ENCODE results near the gene MAPKAP1.

The MAPKAP1 gene

GRCh38 chr9:125537442-125538091 lies 169.4 kb downstream of the MAPKAP1 start:
- no peaks in the 10 kb centered on the region for H3K9me3 Mint-ChIP-seq
- no peaks in the 10 kb centered on the region for H3K27me3 Mint-ChIP-seq
- DNase-seq (ENCODE audit: low spot score in 2 of 2): no peak
- peak overlapping the region; percentile 3 for H3K27ac Mint-ChIP-seq (ENCODE audit: low read depth)
- peaks cover 6% of the 10 kb centered on the region for H3K36me3 Mint-ChIP-seq (ENCODE audit: insufficient read depth)
- ATAC-seq (replicated peaks; ENCODE audit: extremely low read depth, poor library complexity, severe bottlenecking): no peak
- H3K4me3 Mint-ChIP-seq: no peak overlapping the region
- H3K4me1 Mint-ChIP-seq: peaks cover 9% of the 10 kb centered on the region

GRCh38 chr9:125536776-125537175 lies 170.2 kb downstream of the MAPKAP1 start:
- Mint-ChIP-seq H3K4me1 (peaks cover 13% of the 10 kb centered on the region), H3K27me3 (no peaks in the 10 kb centered on the region), H3K36me3 (ENCODE audit: insufficient read depth) (peaks cover 6% of the 10 kb centered on the region), H3K27ac (ENCODE audit: low read depth) (no peak overlapping the region), H3K9me3 (no peaks in the 10 kb centered on the region), H3K4me3 (no peak overlapping the region)
- no peak for ATAC-seq (replicated peaks; ENCODE audit: extremely low read depth, poor library complexity, severe bottlenecking)
- DNase-seq (ENCODE audit: low spot score in 2 of 2): no peak

- Mint-ChIP-seq H3K9me3 (no peaks in the 10 kb centered on the region), H3K4me3 (no peak overlapping the region), H3K27me3 (no peaks in the 10 kb centered on the region), H3K4me1 (peaks cover 13% of the 10 kb centered on the region), H3K27ac (ENCODE audit: low read depth) (no peak overlapping the region), H3K36me3 (ENCODE audit: insufficient read depth) (peaks cover 6% of the 10 kb centered on the region)
- DNase-seq (ENCODE audit: low spot score in 2 of 2): no peak
- no peak for ATAC-seq (replicated peaks; ENCODE audit: extremely low read depth, poor library complexity, severe bottlenecking)
These were observed 170.7 kb downstream of the MAPKAP1 start for GRCh38 chr9:125536167-125536772.

GRCh38 chr9:125534971-125535701 lies 171.9 kb downstream of the MAPKAP1 start:
- H3K36me3 Mint-ChIP-seq (ENCODE audit: insufficient read depth): peaks cover 4% of the 10 kb centered on the region
- no peak overlapping the region for H3K4me3 Mint-ChIP-seq
- ATAC-seq (replicated peaks; ENCODE audit: extremely low read depth, poor library complexity, severe bottlenecking) (no peak), DNase-seq (ENCODE audit: low spot score in 2 of 2) (no peak)
- H3K4me1 Mint-ChIP-seq: peaks cover 13% of the 10 kb centered on the region
- H3K27ac Mint-ChIP-seq (ENCODE audit: low read depth): no peak overlapping the region
- H3K9me3 Mint-ChIP-seq: no peaks in the 10 kb centered on the region
- no peaks in the 10 kb centered on the region for H3K27me3 Mint-ChIP-seq

- Mint-ChIP-seq H3K9me3 (no peaks in the 10 kb centered on the region), H3K4me1 (peaks cover 18% of the 10 kb centered on the region), H3K27me3 (no peaks in the 10 kb centered on the region), H3K4me3 (no peak overlapping the region), H3K36me3 (ENCODE audit: insufficient read depth) (no peaks in the 10 kb centered on the region), H3K27ac (ENCODE audit: low read depth) (no peak overlapping the region)
- no peak for ATAC-seq (replicated peaks; ENCODE audit: extremely low read depth, poor library complexity, severe bottlenecking)
- no peak for DNase-seq (ENCODE audit: low spot score in 2 of 2)
These were observed 174.0 kb downstream of the MAPKAP1 start for GRCh38 chr9:125532812-125533594.

GRCh38 chr9:125532412-125532811 lies 174.6 kb downstream of the MAPKAP1 start:
- no peak for ATAC-seq (replicated peaks; ENCODE audit: extremely low read depth, poor library complexity, severe bottlenecking)
- peaks cover 18% of the 10 kb centered on the region for H3K4me1 Mint-ChIP-seq
- DNase-seq (ENCODE audit: low spot score in 2 of 2): no peak
- no peaks in the 10 kb centered on the region for H3K36me3 Mint-ChIP-seq (ENCODE audit: insufficient read depth)
- H3K27me3 Mint-ChIP-seq: no peaks in the 10 kb centered on the region
- no peaks in the 10 kb centered on the region for H3K9me3 Mint-ChIP-seq
- no peak overlapping the region for H3K4me3 Mint-ChIP-seq
- no peak overlapping the region for H3K27ac Mint-ChIP-seq (ENCODE audit: low read depth)

GRCh38 chr9:125529589-125530515 lies 177.2 kb downstream of the MAPKAP1 start:
- H3K27ac Mint-ChIP-seq (ENCODE audit: low read depth): peak overlapping the region; percentile 23
- no peaks in the 10 kb centered on the region for H3K27me3 Mint-ChIP-seq
- no peak overlapping the region for H3K4me3 Mint-ChIP-seq
- H3K36me3 Mint-ChIP-seq (ENCODE audit: insufficient read depth): peaks cover 1% of the 10 kb centered on the region
- peaks cover 19% of the 10 kb centered on the region for H3K4me1 Mint-ChIP-seq
- ATAC-seq (replicated peaks; ENCODE audit: extremely low read depth, poor library complexity, severe bottlenecking) (no peak), DNase-seq (ENCODE audit: low spot score in 2 of 2) (no peak)
- H3K9me3 Mint-ChIP-seq: no peaks in the 10 kb centered on the region

- Mint-ChIP-seq H3K4me1 (peaks cover 19% of the 10 kb centered on the region), H3K27me3 (no peaks in the 10 kb centered on the region), H3K27ac (ENCODE audit: low read depth) (no peak overlapping the region), H3K4me3 (no peak overlapping the region), H3K36me3 (ENCODE audit: insufficient read depth) (peaks cover 1% of the 10 kb centered on the region), H3K9me3 (no peaks in the 10 kb centered on the region)
- ATAC-seq (replicated peaks; ENCODE audit: extremely low read depth, poor library complexity, severe bottlenecking): no peak
- no peak for DNase-seq (ENCODE audit: low spot score in 2 of 2)
These were observed 177.9 kb downstream of the MAPKAP1 start for GRCh38 chr9:125529107-125529506.

- H3K27me3 Mint-ChIP-seq: no peaks in the 10 kb centered on the region
- H3K4me1 Mint-ChIP-seq: peaks cover 31% of the 10 kb centered on the region
- peaks cover 1% of the 10 kb centered on the region for H3K36me3 Mint-ChIP-seq (ENCODE audit: insufficient read depth)
- DNase-seq (ENCODE audit: low spot score in 2 of 2): no peak
- no peak overlapping the region for H3K4me3 Mint-ChIP-seq
- no peak overlapping the region for H3K27ac Mint-ChIP-seq (ENCODE audit: low read depth)
- ATAC-seq (replicated peaks; ENCODE audit: extremely low read depth, poor library complexity, severe bottlenecking): no peak
- no peaks in the 10 kb centered on the region for H3K9me3 Mint-ChIP-seq
These were observed 179.5 kb downstream of the MAPKAP1 start for GRCh38 chr9:125527471-125528002.

- Mint-ChIP-seq H3K36me3 (ENCODE audit: insufficient read depth) (peaks cover 1% of the 10 kb centered on the region), H3K4me1 (peaks cover 37% of the 10 kb centered on the region), H3K27me3 (no peaks in the 10 kb centered on the region), H3K4me3 (no peak overlapping the region), H3K27ac (ENCODE audit: low read depth) (no peak overlapping the region), H3K9me3 (no peaks in the 10 kb centered on the region)
- no peak for DNase-seq (ENCODE audit: low spot score in 2 of 2)
- ATAC-seq (replicated peaks; ENCODE audit: extremely low read depth, poor library complexity, severe bottlenecking): no peak
These were observed 180.9 kb downstream of the MAPKAP1 start for GRCh38 chr9:125525921-125526631.

- H3K4me3 Mint-ChIP-seq: no peak overlapping the region
- H3K27ac Mint-ChIP-seq (ENCODE audit: low read depth): no peak overlapping the region
- DNase-seq (ENCODE audit: low spot score in 2 of 2) (no peak), ATAC-seq (replicated peaks; ENCODE audit: extremely low read depth, poor library complexity, severe bottlenecking) (no peak)
- no peaks in the 10 kb centered on the region for H3K9me3 Mint-ChIP-seq
- no peaks in the 10 kb centered on the region for H3K27me3 Mint-ChIP-seq
- peaks cover 36% of the 10 kb centered on the region for H3K4me1 Mint-ChIP-seq
- peaks cover 3% of the 10 kb centered on the region for H3K36me3 Mint-ChIP-seq (ENCODE audit: insufficient read depth)
These were observed 182.2 kb downstream of the MAPKAP1 start for GRCh38 chr9:125524583-125525355.

All from central memory CD8-positive, alpha-beta T cell (primary cell).